Upper lobe of left lung (tissue), 6 donors: Measurements from ENCODE around the gene RGMB. TPM values are rescaled to one million over a fixed set of nuclear protein-coding genes. Genes with fewer than 3 reads are reported as not detected.

ENCODE experiments used
- ATAC-seq, 2 donors: fragments of 200-7000 bp; cut with Tn5 transposase; one replicate each; pipeline ENCODE4 v1.9.1; 2022; ENCODE audit warnings: mild to moderate bottlenecking in 2 of 2, moderate library complexity in 2 of 2; ENCODE audit not compliant: low FRiP score in 2 of 2
- DNase-seq, 2 donors: peaks; one replicate each; pipeline ENCODE4 v3.0.0-alpha.2; 2019 to 2020
- H3K27ac ChIP-seq, 4 donors: fragments of 200-600 bp; sonication (generic); one replicate each; pipeline ENCODE4 v1.5.1; 2016 to 2019
- H3K27me3 ChIP-seq, 4 donors: fragments of 200-600 bp; sonication (generic); one replicate each; pipeline ENCODE4 v1.5.1; 2017 to 2019
- H3K36me3 ChIP-seq, 4 donors: fragments of 200-600 bp; sonication (generic); one replicate each; pipeline ENCODE4 v1.5.1; 2016 to 2019
- H3K4me1 ChIP-seq, 4 donors: fragments of 200-600 bp; sonication (generic); one replicate each; pipeline ENCODE4 v1.5.1; 2018 to 2019
- H3K4me3 ChIP-seq, 4 donors: fragments of 200-600 bp; sonication (generic); one replicate each; pipeline ENCODE4 v1.5.1; 2017 to 2019; ENCODE audit warnings: mild to moderate bottlenecking in 2 of 4, moderate library complexity in 1 of 4
- H3K9me3 ChIP-seq, 4 donors: fragments of 200-600 bp; sonication (generic); one replicate each; pipeline ENCODE4 v1.5.1; 2018 to 2019
- EP300 ChIP-seq, 4 donors: sonication (generic); formaldehyde crosslinking; IDR thresholded peaks; one replicate each; pipeline ENCODE4 v1.5.1; 2017; ENCODE audit warnings: antibody characterized with exemption in 4 of 4, control low read depth in 2 of 4
- POLR2A ChIP-seq, 4 donors: fragments of 450-650 bp; IDR thresholded peaks; one replicate each; pipeline ENCODE4 v1.5.1; 2016 to 2017; ENCODE audit warnings: antibody characterized with exemption in 4 of 4, mild to moderate bottlenecking in 2 of 4
- POLR2AphosphoS5 ChIP-seq, 2 donors: sonication (generic); formaldehyde crosslinking; IDR thresholded peaks; one replicate each; pipeline ENCODE4 v1.5.1; 2017; ENCODE audit warnings: antibody characterized with exemption in 2 of 2
- WGBS, 2 donors: methylation state at CpG; one replicate each; pipeline ENCODE4 v1.1.5; 2017 to 2018; 5-methylcytosine and 5-hydroxymethylcytosine counted together
- total RNA-seq, 6 donors: library from RNA; depleted of rRNA in 4 of 6; stranded (reverse); fragments of >200 nt in 4 of 6; gene quantifications; one replicate each; pipeline versions ENCODE4 v1.1.0 to v1.2.1, GENCODE V29; 2016 to 2021
- TF ChIP-seq, protein P1 (sequence below), 6 experiments: fragments of 450-650 bp in 4 of 6; fragments of 200-600 bp in 2 of 6; sonication (generic) in 2 of 6; IDR thresholded peaks; one replicate each; pipeline ENCODE4 v1.5.1; 2016 to 2019; ENCODE audit warnings: antibody characterized with exemption in 6 of 6
- donor health status: DM: no; HTN: no; CAD: no; lungs with moderate emphysema.
- donor health status: DM: no; HTN: yes; CAD: no; lungs with severe emphysema.

Gene RGMB
- total RNA-seq, 6 donors from 2014 or later: 19.0 to 52.2 (median 33.1) TPM

DNA sequence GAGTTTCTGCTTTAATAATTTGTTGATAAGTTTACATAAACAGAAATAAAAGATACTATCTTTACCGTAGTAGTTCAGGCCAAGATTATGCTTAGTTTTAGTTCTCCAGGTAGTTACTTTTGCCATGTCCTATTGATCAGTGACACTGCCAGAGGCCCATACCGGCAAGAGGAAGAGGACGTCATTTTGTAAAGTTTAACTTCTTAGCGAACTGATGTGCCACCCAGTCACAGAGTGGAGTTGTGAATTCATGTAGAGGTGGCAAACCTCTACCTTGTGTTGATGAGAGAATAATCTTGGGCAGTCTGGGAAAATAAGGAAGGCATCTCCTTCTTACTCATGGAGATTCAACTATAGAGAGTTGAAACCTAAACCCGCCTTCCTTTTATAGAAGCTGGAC, 21.8 kb downstream of the RGMB start:
- no peak overlapping the region for H3K27ac ChIP-seq
- H3K9me3 ChIP-seq: no peaks in the 10 kb centered on the region
- WGBS, 2 donors: 75 to 79% methylated on average over 5 of the region's 5 CpGs
- DNase-seq (no peak), ATAC-seq (no peak)
- H3K4me1 ChIP-seq: peaks cover 0 to 8% (median 0%) of the 10 kb centered on the region in 4 donors
- H3K27me3 ChIP-seq: no peaks in the 10 kb centered on the region
- peaks cover 0 to 10% (median 6%) of the 10 kb centered on the region in 4 donors for H3K36me3 ChIP-seq
- H3K4me3 ChIP-seq: no peak overlapping the region
- no peak for TF ChIP-seq POLR2AphosphoS5 (IDR thresholded peaks at IDR 0.05)
- TF ChIP-seq POLR2A (IDR thresholded peaks at IDR 0.05): no peak
- TF ChIP-seq, protein P1, sequence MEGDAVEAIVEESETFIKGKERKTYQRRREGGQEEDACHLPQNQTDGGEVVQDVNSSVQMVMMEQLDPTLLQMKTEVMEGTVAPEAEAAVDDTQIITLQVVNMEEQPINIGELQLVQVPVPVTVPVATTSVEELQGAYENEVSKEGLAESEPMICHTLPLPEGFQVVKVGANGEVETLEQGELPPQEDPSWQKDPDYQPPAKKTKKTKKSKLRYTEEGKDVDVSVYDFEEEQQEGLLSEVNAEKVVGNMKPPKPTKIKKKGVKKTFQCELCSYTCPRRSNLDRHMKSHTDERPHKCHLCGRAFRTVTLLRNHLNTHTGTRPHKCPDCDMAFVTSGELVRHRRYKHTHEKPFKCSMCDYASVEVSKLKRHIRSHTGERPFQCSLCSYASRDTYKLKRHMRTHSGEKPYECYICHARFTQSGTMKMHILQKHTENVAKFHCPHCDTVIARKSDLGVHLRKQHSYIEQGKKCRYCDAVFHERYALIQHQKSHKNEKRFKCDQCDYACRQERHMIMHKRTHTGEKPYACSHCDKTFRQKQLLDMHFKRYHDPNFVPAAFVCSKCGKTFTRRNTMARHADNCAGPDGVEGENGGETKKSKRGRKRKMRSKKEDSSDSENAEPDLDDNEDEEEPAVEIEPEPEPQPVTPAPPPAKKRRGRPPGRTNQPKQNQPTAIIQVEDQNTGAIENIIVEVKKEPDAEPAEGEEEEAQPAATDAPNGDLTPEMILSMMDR (IDR thresholded peaks at IDR 0.05): no peak
- no peak for TF ChIP-seq EP300 (IDR thresholded peaks at IDR 0.05)

DNA sequence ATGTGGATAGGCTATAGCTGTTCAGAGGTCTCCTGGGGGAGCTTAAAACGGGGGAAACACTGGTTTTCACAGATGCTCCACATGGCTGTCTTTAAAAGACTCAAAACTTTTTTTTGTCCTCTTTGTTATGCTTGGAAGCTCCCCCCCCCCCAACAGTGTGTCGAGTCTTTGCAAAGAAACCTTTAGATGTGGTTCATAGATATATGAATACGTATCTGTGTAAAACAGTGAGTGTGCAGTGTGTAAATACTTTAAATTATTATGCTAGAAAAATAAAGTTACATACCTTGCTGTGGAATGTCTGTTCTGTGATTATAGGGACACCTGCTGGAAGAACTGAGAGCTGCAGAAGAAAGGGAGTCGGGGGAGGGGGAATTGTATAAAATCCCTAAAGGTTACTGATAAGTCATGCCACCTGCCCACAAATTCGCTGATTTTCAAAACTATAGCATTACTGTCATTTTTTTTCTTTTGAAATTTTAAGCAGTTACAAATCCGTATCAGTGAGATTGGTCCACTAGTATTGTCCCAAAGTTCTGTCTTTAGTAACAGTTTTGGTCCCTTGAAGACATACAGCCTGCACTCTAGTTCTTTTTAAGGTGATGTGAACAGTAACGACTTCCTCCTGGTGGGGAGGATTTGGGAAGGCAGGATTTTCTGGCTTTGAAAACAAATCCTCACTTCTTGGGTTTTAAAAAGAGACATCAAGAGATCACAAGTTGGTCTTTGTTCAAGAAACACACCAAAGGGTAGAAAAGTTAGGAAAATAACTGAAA, 22.9 kb downstream of the RGMB start:
- WGBS, 2 donors: 10 to 18% methylated on average over 7 of the region's 7 CpGs

DNA sequence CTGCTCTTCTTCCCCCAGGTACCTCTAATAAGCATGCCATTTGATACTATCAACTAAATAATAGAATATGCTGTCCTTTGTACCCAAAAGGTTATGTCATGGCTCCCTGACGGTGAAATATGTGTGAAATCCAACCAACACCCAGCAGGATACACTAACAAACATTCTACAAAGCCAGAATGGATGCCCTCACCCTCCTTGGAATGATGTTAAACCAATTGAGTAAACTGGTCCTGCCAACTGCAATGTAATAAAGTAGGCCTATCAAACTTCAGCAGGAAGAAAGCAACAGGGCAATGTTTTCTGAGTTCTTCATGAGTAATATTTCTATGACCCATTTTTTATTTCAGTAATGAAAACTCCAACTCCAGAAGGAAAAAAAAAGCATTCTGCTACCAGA, 24.9 kb downstream of the RGMB start:
- H3K27me3 ChIP-seq: no peaks in the 10 kb centered on the region
- peaks cover 0 to 3% (median 2%) of the 10 kb centered on the region in 4 donors for H3K36me3 ChIP-seq
- DNase-seq (no peak), ATAC-seq (no peak)
- TF ChIP-seq, protein P1 (IDR thresholded peaks at IDR 0.05): no peak
- TF ChIP-seq POLR2AphosphoS5 (IDR thresholded peaks at IDR 0.05) (no peak), POLR2A (IDR thresholded peaks at IDR 0.05) (no peak), EP300 (IDR thresholded peaks at IDR 0.05) (no peak)
- 86 to 87% methylated on average over 1 of the region's 1 CpG for WGBS, 2 donors
- H3K27ac ChIP-seq: no peak overlapping the region
- peaks cover 0 to 3% (median 0%) of the 10 kb centered on the region in 4 donors for H3K4me1 ChIP-seq
- H3K4me3 ChIP-seq: no peak overlapping the region
- no peaks in the 10 kb centered on the region for H3K9me3 ChIP-seq

More for the DNA sequence above, 22.9 kb downstream of the RGMB start:
- ATAC-seq: peak in 1 of 2 donors; percentile 75
- H3K27ac ChIP-seq: no peak overlapping the region
- DNase-seq: no peak
- no peaks in the 10 kb centered on the region for H3K27me3 ChIP-seq
- H3K36me3 ChIP-seq: peaks cover 0 to 10% (median 6%) of the 10 kb centered on the region in 4 donors
- no peak for TF ChIP-seq EP300 (IDR thresholded peaks at IDR 0.05)
- TF ChIP-seq, protein P1 (IDR thresholded peaks at IDR 0.05): peak; percentile 62 to 75 (median 72)
- H3K4me1 ChIP-seq: peaks cover 0 to 6% (median 0%) of the 10 kb centered on the region in 4 donors
- no peaks in the 10 kb centered on the region for H3K9me3 ChIP-seq
- H3K4me3 ChIP-seq: no peak overlapping the region

DNA sequence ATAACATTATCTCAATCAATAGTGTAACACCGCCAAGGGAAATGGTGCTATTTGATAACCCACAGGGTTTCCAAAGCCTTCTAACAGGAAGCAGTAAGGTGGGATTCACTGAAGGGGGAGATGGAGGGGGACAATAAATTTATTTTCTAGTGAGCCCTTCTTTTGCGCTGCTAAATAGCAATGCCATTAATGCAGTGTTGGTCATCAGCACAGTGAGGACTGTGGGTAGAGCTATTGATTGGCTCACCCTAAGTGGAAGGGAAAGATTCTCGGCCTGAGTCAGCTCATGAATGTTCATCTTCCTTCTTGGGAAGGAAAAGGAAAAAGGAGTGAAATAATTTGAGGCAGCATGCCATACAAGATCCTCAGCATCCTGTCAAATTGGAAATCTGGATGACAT, 25.4 kb downstream of the RGMB start:
- no peaks in the 10 kb centered on the region for H3K27me3 ChIP-seq
- DNase-seq (no peak), ATAC-seq (no peak)
- H3K4me3 ChIP-seq: no peak overlapping the region
- H3K9me3 ChIP-seq: no peaks in the 10 kb centered on the region
- no peaks in the 10 kb centered on the region for H3K36me3 ChIP-seq
- WGBS, 2 donors: 89 to 91% methylated on average over 3 of the region's 3 CpGs
- no peak overlapping the region for H3K27ac ChIP-seq
- TF ChIP-seq POLR2AphosphoS5 (IDR thresholded peaks at IDR 0.05): no peak
- TF ChIP-seq, protein P1 (IDR thresholded peaks at IDR 0.05): no peak
- no peak for TF ChIP-seq EP300 (IDR thresholded peaks at IDR 0.05)
- no peak for TF ChIP-seq POLR2A (IDR thresholded peaks at IDR 0.05)
- H3K4me1 ChIP-seq: peaks cover 0 to 3% (median 0%) of the 10 kb centered on the region in 4 donors

DNA sequence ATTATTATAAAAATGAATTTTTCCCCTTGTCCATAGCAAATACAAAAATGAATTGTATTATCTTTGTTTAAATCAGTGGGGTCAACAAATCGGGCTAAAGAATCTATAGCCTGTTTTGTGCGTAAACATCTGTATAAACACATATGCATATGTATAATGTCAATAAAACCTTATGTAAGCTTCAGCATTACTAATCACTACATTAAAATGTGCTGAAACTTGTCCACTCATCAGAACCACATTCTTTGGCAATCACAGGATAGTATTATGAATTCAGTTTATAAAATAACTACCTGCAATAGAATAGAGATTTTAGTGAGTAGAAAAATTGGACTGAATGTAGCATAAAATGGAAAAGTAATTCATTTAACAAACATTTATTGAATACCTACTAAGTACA, 30.6 kb downstream of the RGMB start:
- DNase-seq (no peak), ATAC-seq (no peak)
- Histone ChIP-seq H3K4me1 (no peaks in the 10 kb centered on the region), H3K36me3 (no peaks in the 10 kb centered on the region), H3K27me3 (no peaks in the 10 kb centered on the region), H3K4me3 (no peak overlapping the region), H3K9me3 (peaks cover 0 to 15% (median 9%) of the 10 kb centered on the region in 4 donors), H3K27ac (no peak overlapping the region)
- TF ChIP-seq, protein P1 (IDR thresholded peaks at IDR 0.05): no peak
- no peak for TF ChIP-seq POLR2AphosphoS5 (IDR thresholded peaks at IDR 0.05)
- no peak for TF ChIP-seq POLR2A (IDR thresholded peaks at IDR 0.05)
- TF ChIP-seq EP300 (IDR thresholded peaks at IDR 0.05): no peak
- WGBS, 2 donors: 85 to 92% methylated on average over 2 of the region's 2 CpGs
